GM21619 (cell line): Measurements from ENCODE around the gene BLTP3A.
"Not testable (repeated sequence)": the region's sequence is repeated elsewhere in the genome, so short reads cannot be mapped to it uniquely, and the experiment has no call there.

ENCODE experiments used
- ATAC-seq: cut with Tn5 transposase; IDR thresholded peaks from one replicate; pipeline ENCODE4 v1.9.1; 2021; ENCODE audit not compliant: unreplicated experiment

Gene BLTP3A

GRCh38 chr6:34792605-34793500 is 970 bp downstream of the BLTP3A start:
- ATAC-seq: no peak

- ATAC-seq: no peak
Measured at GRCh38 chr6:34793877-34794276, 2.0 kb downstream of the BLTP3A start.

- no peak for ATAC-seq
Measured at GRCh38 chr6:34795836-34796425, 4.0 kb downstream of the BLTP3A start.

GRCh38 chr6:34798057-34798456 is 6.2 kb downstream of the BLTP3A start:
- ATAC-seq: no peak

GRCh38 chr6:34799547-34799946 is 7.7 kb downstream of the BLTP3A start:
- ATAC-seq: no peak

- ATAC-seq: no peak
Measured at GRCh38 chr6:34804543-34804942, 12.7 kb downstream of the BLTP3A start.

- ATAC-seq: not testable (repeated sequence)
Measured at GRCh38 chr6:34805074-34805473, 13.2 kb downstream of the BLTP3A start.

- no peak for ATAC-seq
Measured at GRCh38 chr6:34806738-34807453, 15.0 kb downstream of the BLTP3A start.

- ATAC-seq: not testable (repeated sequence)
Measured at GRCh38 chr6:34808473-34808872, 16.6 kb downstream of the BLTP3A start.

- ATAC-seq: not testable (repeated sequence)
Measured at GRCh38 chr6:34809419-34809818, 17.5 kb downstream of the BLTP3A start.

- ATAC-seq: no peak
Measured at GRCh38 chr6:34810017-34810882, 18.4 kb downstream of the BLTP3A start.

- peak; percentile 93 for ATAC-seq
Measured at GRCh38 chr6:34810936-34811632, 19.2 kb downstream of the BLTP3A start.

GRCh38 chr6:34813028-34813713 is 21.3 kb downstream of the BLTP3A start:
- no peak for ATAC-seq

- no peak for ATAC-seq
Measured at GRCh38 chr6:34816635-34817301, 24.9 kb downstream of the BLTP3A start.

GRCh38 chr6:34817446-34817845 is 25.6 kb downstream of the BLTP3A start:
- no peak for ATAC-seq

- not testable (repeated sequence) for ATAC-seq
Measured at GRCh38 chr6:34818872-34819570, 27.1 kb downstream of the BLTP3A start.

GRCh38 chr6:34819571-34820480 is 27.9 kb downstream of the BLTP3A start:
- no peak for ATAC-seq
